Measurements from ENCODE around the gene SHB. TPM values are rescaled to one million over a fixed set of nuclear protein-coding genes. Genes with fewer than 3 reads are reported as not detected.

The SHB gene
- total and polyA plus RNA-seq, 8 donors = 3.5 to 37.7 (median 8.5) TPM

DNA sequence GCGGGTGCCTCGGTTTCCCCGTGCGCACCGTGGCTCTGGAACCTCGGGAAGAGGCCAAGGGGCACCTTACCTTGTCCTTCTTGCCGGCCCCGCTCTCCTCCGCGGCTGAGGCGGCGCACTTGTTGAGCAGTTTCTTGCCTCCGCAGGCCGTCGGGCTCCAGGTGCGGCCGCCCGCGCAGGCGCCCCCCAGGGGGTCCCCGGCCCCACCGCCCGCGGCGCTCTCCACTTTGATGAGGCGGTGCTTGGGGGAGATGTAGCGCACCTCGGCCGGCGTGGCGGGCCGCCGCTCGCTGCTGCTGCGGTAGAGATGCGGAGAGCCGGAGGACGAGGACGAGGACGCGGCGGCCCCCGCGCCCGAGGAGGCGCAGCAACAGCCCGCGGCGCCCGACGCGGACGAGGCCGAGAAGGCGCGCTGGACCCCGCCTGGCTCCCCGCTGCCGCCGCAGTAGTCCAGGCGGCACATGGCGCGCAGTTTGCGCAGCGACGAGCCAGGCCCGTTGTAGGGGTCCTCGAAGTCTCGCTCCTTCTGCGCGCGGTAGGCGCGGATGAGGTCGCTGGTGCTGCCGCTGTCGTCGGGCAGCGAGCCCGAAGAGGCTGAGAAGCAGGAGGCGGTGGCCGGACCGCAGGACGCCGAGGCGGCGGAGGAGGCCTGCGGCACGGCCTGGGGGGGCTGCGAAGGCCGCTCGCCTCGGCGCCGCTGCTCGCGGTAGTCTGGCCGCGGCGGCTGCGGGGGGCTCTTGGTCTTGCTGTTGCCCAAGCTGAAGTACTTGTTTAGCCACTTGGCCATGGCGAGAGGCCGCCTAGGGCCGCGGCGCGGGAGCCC lies 957 bp downstream of the SHB start:
- H3K27me3 ChIP-seq = peaks cover 0 to 11% (median 0%) of the 10 kb centered on the region in 3 donors
- H3K4me3 ChIP-seq = peak overlapping the region; percentile 88 to 93 (median 90)
- no peaks in the 10 kb centered on the region for H3K9me3 ChIP-seq
- intact Hi-C loops (cut with DNase I; ENCODE audit: low total_unique reads) = loop anchor here (10.0 kb wide), 1 partner anchor 53 kb away; no protein-coding TSS in a partner anchor
- H3K36me3 ChIP-seq = no peaks in the 10 kb centered on the region
- DNase-seq = peak in 1 of 2 donors; percentile 65
- H3K27ac ChIP-seq = peak overlapping the region; percentile 96 to 98 (median 97)
- no peak for TF ChIP-seq EP300 (IDR thresholded peaks at IDR 0.05)
- TF ChIP-seq, protein P1, sequence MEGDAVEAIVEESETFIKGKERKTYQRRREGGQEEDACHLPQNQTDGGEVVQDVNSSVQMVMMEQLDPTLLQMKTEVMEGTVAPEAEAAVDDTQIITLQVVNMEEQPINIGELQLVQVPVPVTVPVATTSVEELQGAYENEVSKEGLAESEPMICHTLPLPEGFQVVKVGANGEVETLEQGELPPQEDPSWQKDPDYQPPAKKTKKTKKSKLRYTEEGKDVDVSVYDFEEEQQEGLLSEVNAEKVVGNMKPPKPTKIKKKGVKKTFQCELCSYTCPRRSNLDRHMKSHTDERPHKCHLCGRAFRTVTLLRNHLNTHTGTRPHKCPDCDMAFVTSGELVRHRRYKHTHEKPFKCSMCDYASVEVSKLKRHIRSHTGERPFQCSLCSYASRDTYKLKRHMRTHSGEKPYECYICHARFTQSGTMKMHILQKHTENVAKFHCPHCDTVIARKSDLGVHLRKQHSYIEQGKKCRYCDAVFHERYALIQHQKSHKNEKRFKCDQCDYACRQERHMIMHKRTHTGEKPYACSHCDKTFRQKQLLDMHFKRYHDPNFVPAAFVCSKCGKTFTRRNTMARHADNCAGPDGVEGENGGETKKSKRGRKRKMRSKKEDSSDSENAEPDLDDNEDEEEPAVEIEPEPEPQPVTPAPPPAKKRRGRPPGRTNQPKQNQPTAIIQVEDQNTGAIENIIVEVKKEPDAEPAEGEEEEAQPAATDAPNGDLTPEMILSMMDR (IDR thresholded peaks at IDR 0.05) = no peak
- TF ChIP-seq POLR2A (IDR thresholded peaks at IDR 0.05) = no peak
- no peak for TF ChIP-seq POLR2AphosphoS5 (IDR thresholded peaks at IDR 0.05)
- 0 to 2% (median 1%) methylated on average over 5 to 107 of the region's 107 CpGs for WGBS, 5 donors
- H3K4me1 ChIP-seq = peaks cover 35 to 70% (median 61%) of the 10 kb centered on the region in 4 donors

DNA sequence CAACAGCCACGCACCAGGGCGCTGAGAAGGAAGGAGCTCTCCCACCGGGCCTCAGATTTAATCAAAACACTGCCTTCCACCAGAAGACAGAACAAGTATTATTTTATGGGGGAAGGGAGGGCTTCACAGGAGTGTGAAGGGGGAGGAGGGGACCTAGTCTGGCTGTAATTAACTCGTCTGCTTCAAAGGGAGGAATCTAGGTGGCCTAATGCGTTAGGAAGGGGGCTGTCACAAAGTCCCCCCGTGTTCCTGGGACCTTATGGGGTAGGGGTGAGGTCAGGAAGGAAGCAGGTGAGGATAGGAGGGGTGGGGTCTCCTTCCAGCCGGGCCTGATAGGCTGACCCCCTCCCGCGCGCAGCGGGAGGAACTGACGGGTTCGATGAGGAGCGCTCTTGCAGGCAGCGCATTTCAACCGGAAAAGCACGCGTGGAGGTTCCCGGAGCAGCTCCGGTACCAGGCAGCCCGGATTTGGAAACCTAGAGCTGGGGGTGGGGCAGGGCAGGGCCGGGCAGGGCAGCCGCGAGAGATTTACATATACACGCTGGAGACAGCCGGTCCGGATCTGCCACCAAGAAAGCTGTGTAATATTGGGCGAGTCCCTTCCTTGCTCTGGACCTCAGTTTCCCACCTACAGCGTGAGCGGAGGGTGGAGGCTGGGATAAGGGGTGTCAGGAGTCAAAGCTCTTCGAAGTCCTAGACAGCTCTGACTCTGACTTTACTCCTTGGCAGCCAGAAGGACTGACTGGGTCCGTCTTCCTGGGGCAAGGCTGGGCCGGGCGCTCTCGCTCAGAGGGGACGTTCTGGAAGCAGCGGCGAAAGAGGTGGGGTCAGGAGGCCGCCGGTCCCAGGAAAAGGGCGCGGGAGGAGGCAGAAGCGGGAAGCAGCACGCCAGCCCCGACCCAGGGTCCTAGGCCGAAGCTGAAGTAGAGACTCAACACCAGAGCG lies 1.8 kb downstream of the SHB start:
- peak overlapping the region; percentile 88 to 93 (median 90) for H3K4me3 ChIP-seq
- WGBS, 5 donors = 2 to 5% (median 4%) methylated on average over 42 to 47 of the region's 47 CpGs
- H3K36me3 ChIP-seq = no peaks in the 10 kb centered on the region
- intact Hi-C loops (cut with DNase I; ENCODE audit: low total_unique reads) = loop anchor here (10.0 kb wide), 1 partner anchor 52 kb away; no protein-coding TSS in a partner anchor
- H3K27ac ChIP-seq = peak overlapping the region; percentile 96 to 98 (median 97)
- DNase-seq = peak; percentile 79 to 81
- H3K27me3 ChIP-seq = peaks cover 0 to 11% (median 0%) of the 10 kb centered on the region in 3 donors
- H3K9me3 ChIP-seq = no peaks in the 10 kb centered on the region
- H3K4me1 ChIP-seq = peaks cover 42 to 79% (median 70%) of the 10 kb centered on the region in 4 donors
- TF ChIP-seq POLR2A (IDR thresholded peaks at IDR 0.05) = no peak
- peak in 1 of 3 donors; percentile 46 for TF ChIP-seq POLR2AphosphoS5 (IDR thresholded peaks at IDR 0.05)

DNA sequence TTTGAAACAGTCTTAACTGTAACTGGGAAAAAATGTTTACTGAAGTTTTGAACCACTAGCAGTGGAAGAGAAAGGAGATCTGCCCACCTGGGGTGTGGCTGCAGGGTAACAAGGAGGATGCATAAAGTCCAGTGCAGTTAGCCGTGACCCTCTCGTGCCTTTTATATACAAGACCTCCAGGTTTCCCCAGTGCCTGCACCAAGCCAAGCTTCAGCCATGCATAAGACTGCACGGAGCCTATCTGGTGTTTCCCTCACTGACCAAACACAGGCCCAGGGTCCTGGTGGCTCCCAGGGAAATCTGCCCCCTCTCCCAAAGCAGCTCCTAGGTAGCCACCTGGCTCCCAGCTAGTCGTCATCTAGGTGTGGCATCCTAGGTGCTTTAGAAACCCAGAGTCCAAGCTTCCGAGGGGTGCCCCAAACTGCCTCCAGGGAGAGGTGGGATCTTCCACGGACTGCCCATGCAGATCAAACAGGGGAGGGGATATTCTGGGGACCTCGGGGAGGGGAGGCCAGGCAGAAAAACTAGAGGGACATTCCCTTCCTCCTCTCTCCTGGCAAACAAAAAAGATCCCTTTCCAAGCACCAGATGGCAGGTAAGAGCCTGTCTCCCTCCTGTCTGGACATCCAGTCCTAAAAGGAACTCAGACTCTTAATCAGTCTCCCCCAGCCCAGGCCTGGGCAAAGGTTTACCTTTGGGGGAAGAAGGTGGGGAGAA lies 2.7 kb downstream of the SHB start:
- TF ChIP-seq, protein P1 (IDR thresholded peaks at IDR 0.05) = peak in 1 of 7 experiments; percentile 12
- TF ChIP-seq POLR2AphosphoS5 (IDR thresholded peaks at IDR 0.05) (no peak), POLR2A (IDR thresholded peaks at IDR 0.05) (no peak), EP300 (IDR thresholded peaks at IDR 0.05) (no peak)
- Histone ChIP-seq H3K27ac (peak overlapping the region; percentile 96 to 98 (median 97)), H3K9me3 (no peaks in the 10 kb centered on the region), H3K27me3 (peaks cover 0 to 11% (median 0%) of the 10 kb centered on the region in 3 donors), H3K4me1 (peaks cover 51 to 87% (median 78%) of the 10 kb centered on the region in 4 donors), H3K4me3 (peak overlapping the region; percentile 88 to 93 (median 90)), H3K36me3 (no peaks in the 10 kb centered on the region)
- intact Hi-C loops (cut with DNase I; ENCODE audit: low total_unique reads) = loop anchor here (10.0 kb wide), 1 partner anchor 52 kb away; no protein-coding TSS in a partner anchor
- WGBS, 5 donors = 28 to 36% (median 33%) methylated on average over 5 to 7 of the region's 7 CpGs
- DNase-seq = peak in 1 of 2 donors; percentile 60

DNA sequence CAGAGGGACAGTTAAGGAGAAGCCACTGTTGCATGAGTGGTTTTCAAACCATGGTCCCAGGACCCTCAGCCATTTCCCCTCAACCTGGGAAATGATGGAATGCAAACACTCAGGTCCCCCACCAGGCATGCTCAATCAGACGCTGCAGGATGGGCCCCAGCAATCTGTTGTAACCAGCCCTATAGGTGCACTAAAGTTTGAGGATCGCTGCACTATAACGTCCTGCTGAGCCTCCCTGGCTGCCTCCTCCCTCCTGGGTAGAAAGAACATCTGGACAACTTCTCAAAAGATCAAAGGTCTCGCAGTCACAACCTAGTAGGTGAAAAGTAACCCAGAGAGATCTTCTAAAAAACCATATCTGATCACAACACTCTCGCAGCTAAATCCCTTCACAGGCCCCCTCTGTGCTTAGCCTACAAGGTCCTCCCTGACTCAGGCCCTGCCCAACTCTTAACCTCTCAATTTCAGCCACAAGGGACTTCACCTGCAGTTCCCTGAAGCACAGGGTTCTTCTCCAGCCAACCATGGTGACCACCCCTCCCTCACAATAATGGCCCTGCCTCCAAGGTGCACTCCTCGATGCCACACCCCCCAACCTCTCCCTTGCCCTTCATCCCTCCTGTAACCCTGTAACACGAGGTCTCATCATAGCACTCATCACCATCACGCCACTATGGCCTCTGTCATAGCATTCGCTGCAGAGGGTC lies 3.5 kb downstream of the SHB start:
- 44 to 58% (median 46%) methylated on average over 9 of the region's 9 CpGs for WGBS, 5 donors
- no peaks in the 10 kb centered on the region for H3K36me3 ChIP-seq
- H3K27ac ChIP-seq = peak overlapping the region; percentile 1 to 97 (median 97)
- peak overlapping the region; percentile 88 to 93 (median 90) for H3K4me3 ChIP-seq
- peaks cover 0 to 11% (median 0%) of the 10 kb centered on the region in 3 donors for H3K27me3 ChIP-seq
- no peaks in the 10 kb centered on the region for H3K9me3 ChIP-seq
- intact Hi-C loops (cut with DNase I; ENCODE audit: low total_unique reads) = loop anchor here (10.0 kb wide), 1 partner anchor 51 kb away; no protein-coding TSS in a partner anchor
- peaks cover 59 to 91% (median 84%) of the 10 kb centered on the region in 4 donors for H3K4me1 ChIP-seq
- TF ChIP-seq EP300 (IDR thresholded peaks at IDR 0.05) = no peak
- no peak for TF ChIP-seq POLR2AphosphoS5 (IDR thresholded peaks at IDR 0.05)
- no peak for TF ChIP-seq POLR2A (IDR thresholded peaks at IDR 0.05)
- TF ChIP-seq, protein P1 (IDR thresholded peaks at IDR 0.05) = no peak
- no peak for DNase-seq
